Measurements from ENCODE around the gene TELO2.

TELO2 gene

DNA sequence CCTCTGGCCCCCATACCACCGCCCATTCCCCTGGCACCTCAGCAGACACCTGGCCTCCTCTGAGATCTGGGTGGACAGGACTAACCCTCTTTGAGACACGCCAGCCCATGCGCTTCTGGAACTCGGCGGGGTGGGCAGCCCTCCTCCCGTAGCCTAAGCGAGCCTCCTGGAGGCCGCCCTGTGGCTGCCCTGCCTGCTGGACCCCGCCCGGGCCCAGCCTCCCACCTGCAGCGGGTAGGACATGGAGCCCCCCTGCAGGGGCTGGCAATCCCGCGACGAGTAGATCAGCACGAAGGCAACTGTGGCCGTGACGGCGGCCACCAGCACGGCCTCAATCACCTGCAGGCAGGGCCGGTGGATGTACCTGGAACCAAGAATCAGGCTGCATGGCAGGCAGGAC is 40.6 kb upstream of the TELO2 start:
- Mint-ChIP-seq H3K4me3 (no peak overlapping the region), H3K36me3 (ENCODE audit: low read depth) (no peaks in the 10 kb centered on the region), H3K9me3 (no peaks in the 10 kb centered on the region), H3K27ac (no peak overlapping the region), H3K27me3 (ENCODE audit: low read depth) (no peaks in the 10 kb centered on the region), H3K4me1 (ENCODE audit: low read depth) (no peaks in the 10 kb centered on the region)
- DNase-seq (ENCODE audit: low spot score): no peak

DNA sequence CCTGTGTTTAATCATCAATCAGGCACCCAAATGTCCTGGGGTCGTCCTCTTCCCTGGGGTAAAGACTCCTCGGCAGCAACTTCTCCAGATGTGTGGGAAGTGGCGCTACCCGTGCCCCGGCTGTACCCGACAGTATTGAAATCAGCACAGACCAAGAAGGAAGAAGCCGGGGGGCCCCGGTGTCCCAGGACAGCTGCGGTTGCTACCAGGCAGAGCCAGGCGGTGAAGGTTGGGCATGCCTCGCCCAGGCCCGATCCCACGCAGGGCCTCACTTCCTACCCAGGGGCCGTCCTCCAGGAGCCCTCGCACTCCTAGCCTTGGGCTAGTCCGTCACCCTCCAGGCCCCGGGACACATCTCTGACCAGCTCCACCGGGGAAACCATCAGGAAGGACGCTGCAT is 39.8 kb upstream of the TELO2 start:
- Mint-ChIP-seq H3K27me3 (ENCODE audit: low read depth) (no peaks in the 10 kb centered on the region), H3K9me3 (no peaks in the 10 kb centered on the region), H3K36me3 (ENCODE audit: low read depth) (no peaks in the 10 kb centered on the region), H3K27ac (no peak overlapping the region), H3K4me3 (no peak overlapping the region), H3K4me1 (ENCODE audit: low read depth) (no peaks in the 10 kb centered on the region)
- no peak for DNase-seq (ENCODE audit: low spot score)

- Mint-ChIP-seq H3K4me1 (ENCODE audit: low read depth) (no peaks in the 10 kb centered on the region), H3K4me3 (no peak overlapping the region), H3K27me3 (ENCODE audit: low read depth) (no peaks in the 10 kb centered on the region), H3K36me3 (ENCODE audit: low read depth) (no peaks in the 10 kb centered on the region), H3K9me3 (no peaks in the 10 kb centered on the region), H3K27ac (no peak overlapping the region)
- DNase-seq (ENCODE audit: low spot score): no peak
Observed at GRCh38 chr16:1454561-1454960, 38.6 kb upstream of the TELO2 start.

DNA sequence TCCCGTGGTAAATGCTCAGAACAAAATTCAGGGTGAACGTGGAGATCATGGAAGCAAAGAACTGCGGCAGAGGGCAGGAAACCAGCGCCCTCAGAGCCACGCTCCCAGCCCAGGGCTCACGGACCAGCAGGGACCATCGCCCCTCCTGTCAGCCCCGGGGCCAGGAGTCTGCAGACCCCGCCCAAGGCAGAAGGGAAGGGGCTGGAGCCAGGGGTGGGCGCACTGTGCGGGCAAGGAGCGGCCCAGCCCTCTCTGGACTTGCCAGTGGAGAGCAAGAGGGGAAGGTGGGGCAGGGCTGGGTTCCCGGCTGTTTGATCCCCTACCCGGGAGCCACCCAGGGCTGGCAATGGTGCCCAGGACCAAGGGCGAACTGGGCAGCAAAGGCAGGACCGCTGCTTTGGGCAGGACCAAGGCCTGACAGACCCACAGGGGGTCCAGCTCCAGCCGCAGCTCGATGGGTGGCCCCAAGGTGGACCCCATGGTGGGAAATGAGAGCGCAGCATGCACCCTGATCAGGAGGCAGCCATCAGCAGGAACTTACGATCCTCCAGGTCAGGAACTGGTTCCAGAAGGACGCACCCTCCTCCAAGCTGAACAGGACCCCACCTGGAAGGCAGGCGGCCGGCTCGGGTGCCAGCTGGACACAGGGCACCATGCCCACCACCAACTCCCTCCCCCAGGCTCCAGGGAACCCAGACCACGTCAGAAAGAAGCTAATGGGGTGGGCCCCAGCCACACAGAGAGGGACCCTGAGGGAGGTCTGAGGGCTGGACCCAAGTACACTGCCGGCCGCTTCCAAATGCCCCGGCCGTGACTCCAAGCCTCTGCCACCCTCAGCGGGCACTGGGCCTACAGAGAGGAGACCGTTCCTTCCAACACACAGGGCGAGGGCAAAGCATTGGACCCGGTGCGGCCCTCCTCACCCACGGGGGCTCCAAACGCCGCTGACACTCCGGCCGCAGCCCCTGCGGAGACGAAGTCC is 37.7 kb upstream of the TELO2 start:
- H3K4me3 Mint-ChIP-seq: no peak overlapping the region
- no peaks in the 10 kb centered on the region for H3K27me3 Mint-ChIP-seq (ENCODE audit: low read depth)
- no peaks in the 10 kb centered on the region for H3K9me3 Mint-ChIP-seq
- H3K36me3 Mint-ChIP-seq (ENCODE audit: low read depth): no peaks in the 10 kb centered on the region
- H3K4me1 Mint-ChIP-seq (ENCODE audit: low read depth): no peaks in the 10 kb centered on the region
- DNase-seq (ENCODE audit: low spot score): no peak
- no peak overlapping the region for H3K27ac Mint-ChIP-seq

- no peak overlapping the region for H3K27ac Mint-ChIP-seq
Observed at GRCh38 chr16:1456951-1457350, 36.2 kb upstream of the TELO2 start.

DNA sequence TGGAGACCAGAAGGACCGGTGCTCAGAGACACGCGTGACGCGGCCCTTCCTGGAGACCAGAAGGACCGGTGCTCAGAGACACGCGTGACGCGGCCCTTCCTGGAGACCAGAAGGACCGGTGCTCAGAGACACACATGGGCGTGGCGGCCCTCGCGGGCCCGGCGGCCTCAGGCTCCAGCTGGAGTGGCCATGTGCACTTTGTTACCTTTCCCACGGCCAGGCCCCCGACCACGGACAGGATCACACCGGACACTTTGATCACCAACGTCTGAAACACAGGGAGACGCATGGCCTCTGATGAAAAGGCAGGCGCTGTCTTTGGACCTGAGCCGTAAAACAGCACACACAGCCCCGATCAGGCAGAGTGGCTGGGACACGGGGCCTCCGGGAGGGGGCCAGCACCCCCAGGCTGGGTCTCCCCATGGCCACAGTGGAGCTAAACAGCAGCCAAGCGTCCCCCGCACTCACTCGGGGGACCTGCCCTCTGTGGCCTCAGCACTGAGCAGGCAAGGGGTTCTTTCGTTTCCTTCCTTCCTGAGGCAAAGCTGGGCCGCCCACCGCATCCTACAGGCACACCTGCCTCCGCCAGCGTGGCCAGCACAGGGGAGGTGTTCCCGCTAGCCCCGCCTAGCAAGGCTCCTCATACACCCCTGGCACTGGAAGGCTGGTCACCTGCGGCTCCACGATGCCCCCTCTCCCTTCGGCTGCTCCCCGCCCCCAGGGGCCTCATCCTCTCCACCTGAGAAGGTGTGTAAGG is 35.5 kb upstream of the TELO2 start:
- no peaks in the 10 kb centered on the region for H3K4me1 Mint-ChIP-seq (ENCODE audit: low read depth)
- H3K4me3 Mint-ChIP-seq: no peak overlapping the region
- H3K36me3 Mint-ChIP-seq (ENCODE audit: low read depth): no peaks in the 10 kb centered on the region
- H3K27me3 Mint-ChIP-seq (ENCODE audit: low read depth): no peaks in the 10 kb centered on the region
- H3K9me3 Mint-ChIP-seq: no peaks in the 10 kb centered on the region
- no peak for DNase-seq (ENCODE audit: low spot score)
- no peak overlapping the region for H3K27ac Mint-ChIP-seq

More at GRCh38 chr16:1456951-1457350, 36.2 kb upstream of the TELO2 start:
- H3K4me3 Mint-ChIP-seq: no peak overlapping the region
- no peaks in the 10 kb centered on the region for H3K27me3 Mint-ChIP-seq (ENCODE audit: low read depth)
- H3K36me3 Mint-ChIP-seq (ENCODE audit: low read depth): no peaks in the 10 kb centered on the region
- no peak for DNase-seq (ENCODE audit: low spot score)
- H3K4me1 Mint-ChIP-seq (ENCODE audit: low read depth): no peaks in the 10 kb centered on the region
- no peaks in the 10 kb centered on the region for H3K9me3 Mint-ChIP-seq

GRCh38 chr16:1458336-1458976 is 34.7 kb upstream of the TELO2 start:
- Mint-ChIP-seq H3K4me1 (ENCODE audit: low read depth) (no peaks in the 10 kb centered on the region), H3K27ac (no peak overlapping the region), H3K36me3 (ENCODE audit: low read depth) (no peaks in the 10 kb centered on the region), H3K9me3 (no peaks in the 10 kb centered on the region), H3K4me3 (no peak overlapping the region), H3K27me3 (ENCODE audit: low read depth) (no peaks in the 10 kb centered on the region)
- peak; percentile 30 for DNase-seq (ENCODE audit: low spot score)

GRCh38 chr16:1458977-1459341 is 34.2 kb upstream of the TELO2 start:
- no peak for DNase-seq (ENCODE audit: low spot score)
- no peak overlapping the region for H3K4me3 Mint-ChIP-seq
- H3K4me1 Mint-ChIP-seq (ENCODE audit: low read depth): no peaks in the 10 kb centered on the region
- no peak overlapping the region for H3K27ac Mint-ChIP-seq
- no peaks in the 10 kb centered on the region for H3K9me3 Mint-ChIP-seq
- H3K36me3 Mint-ChIP-seq (ENCODE audit: low read depth): no peaks in the 10 kb centered on the region
- H3K27me3 Mint-ChIP-seq (ENCODE audit: low read depth): no peaks in the 10 kb centered on the region

GRCh38 chr16:1459967-1460366 is 33.2 kb upstream of the TELO2 start:
- DNase-seq (ENCODE audit: low spot score): no peak
- no peaks in the 10 kb centered on the region for H3K27me3 Mint-ChIP-seq (ENCODE audit: low read depth)
- no peaks in the 10 kb centered on the region for H3K9me3 Mint-ChIP-seq
- no peak overlapping the region for H3K27ac Mint-ChIP-seq
- no peaks in the 10 kb centered on the region for H3K36me3 Mint-ChIP-seq (ENCODE audit: low read depth)
- no peak overlapping the region for H3K4me3 Mint-ChIP-seq
- no peaks in the 10 kb centered on the region for H3K4me1 Mint-ChIP-seq (ENCODE audit: low read depth)

DNA sequence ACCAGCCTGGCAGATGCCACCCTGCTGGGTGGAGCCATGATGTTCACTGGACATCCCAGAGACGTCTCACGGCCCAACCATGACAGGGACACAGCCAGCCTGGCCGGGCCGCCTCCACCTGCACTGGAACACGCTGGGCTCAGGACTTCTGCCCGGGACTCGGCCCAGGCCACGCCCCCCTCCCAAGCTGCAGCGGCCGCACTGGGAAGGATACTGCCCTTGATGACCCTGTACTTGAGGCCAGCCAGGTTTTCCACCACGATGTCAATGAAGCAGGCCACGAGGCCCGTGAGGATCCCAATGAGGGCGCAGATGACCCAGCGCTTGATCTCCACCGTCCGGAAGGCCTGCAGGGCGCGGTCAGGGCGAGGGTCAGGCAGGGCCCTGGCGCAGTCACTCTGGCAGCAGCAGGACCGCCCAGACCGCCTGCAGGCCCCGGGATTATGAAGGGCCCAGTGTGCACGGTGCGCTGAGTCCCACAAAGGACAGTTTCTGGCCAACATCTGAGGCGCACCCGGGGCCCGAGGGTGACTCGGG is 32.5 kb upstream of the TELO2 start:
- Mint-ChIP-seq H3K36me3 (ENCODE audit: low read depth) (no peaks in the 10 kb centered on the region), H3K4me3 (no peak overlapping the region), H3K9me3 (no peaks in the 10 kb centered on the region), H3K4me1 (ENCODE audit: low read depth) (no peaks in the 10 kb centered on the region), H3K27me3 (ENCODE audit: low read depth) (no peaks in the 10 kb centered on the region), H3K27ac (no peak overlapping the region)
- DNase-seq (ENCODE audit: low spot score): no peak

DNA sequence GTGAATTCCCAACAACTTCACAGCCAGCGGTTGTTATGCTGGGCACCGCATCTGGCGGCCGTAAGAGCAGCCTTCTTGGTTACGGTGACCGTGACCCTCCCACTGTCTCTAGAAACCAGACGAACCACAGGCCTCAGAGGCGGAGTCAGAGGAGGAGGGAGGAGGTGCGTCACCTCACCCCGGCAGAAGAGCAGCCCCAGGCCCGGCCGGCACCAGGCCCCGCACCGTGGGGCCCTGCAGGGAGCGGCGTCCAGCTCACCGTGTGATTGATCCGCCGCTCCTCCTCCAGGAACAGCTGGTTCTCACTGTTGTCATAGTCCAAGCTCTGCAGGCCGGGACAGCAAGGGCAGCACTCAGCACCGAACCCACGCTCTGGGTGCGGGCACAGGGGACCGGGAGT is 32.0 kb upstream of the TELO2 start:
- H3K9me3 Mint-ChIP-seq: no peaks in the 10 kb centered on the region
- H3K27me3 Mint-ChIP-seq (ENCODE audit: low read depth): no peaks in the 10 kb centered on the region
- no peaks in the 10 kb centered on the region for H3K4me1 Mint-ChIP-seq (ENCODE audit: low read depth)
- DNase-seq (ENCODE audit: low spot score): no peak
- H3K4me3 Mint-ChIP-seq: no peak overlapping the region
- no peaks in the 10 kb centered on the region for H3K36me3 Mint-ChIP-seq (ENCODE audit: low read depth)
- no peak overlapping the region for H3K27ac Mint-ChIP-seq

- no peaks in the 10 kb centered on the region for H3K4me1 Mint-ChIP-seq (ENCODE audit: low read depth)
- DNase-seq (ENCODE audit: low spot score): no peak
- H3K27ac Mint-ChIP-seq: no peak overlapping the region
- H3K27me3 Mint-ChIP-seq (ENCODE audit: low read depth): no peaks in the 10 kb centered on the region
- no peaks in the 10 kb centered on the region for H3K9me3 Mint-ChIP-seq
- no peak overlapping the region for H3K4me3 Mint-ChIP-seq
- no peaks in the 10 kb centered on the region for H3K36me3 Mint-ChIP-seq (ENCODE audit: low read depth)
Observed at GRCh38 chr16:1464196-1464893, 28.8 kb upstream of the TELO2 start.

DNA sequence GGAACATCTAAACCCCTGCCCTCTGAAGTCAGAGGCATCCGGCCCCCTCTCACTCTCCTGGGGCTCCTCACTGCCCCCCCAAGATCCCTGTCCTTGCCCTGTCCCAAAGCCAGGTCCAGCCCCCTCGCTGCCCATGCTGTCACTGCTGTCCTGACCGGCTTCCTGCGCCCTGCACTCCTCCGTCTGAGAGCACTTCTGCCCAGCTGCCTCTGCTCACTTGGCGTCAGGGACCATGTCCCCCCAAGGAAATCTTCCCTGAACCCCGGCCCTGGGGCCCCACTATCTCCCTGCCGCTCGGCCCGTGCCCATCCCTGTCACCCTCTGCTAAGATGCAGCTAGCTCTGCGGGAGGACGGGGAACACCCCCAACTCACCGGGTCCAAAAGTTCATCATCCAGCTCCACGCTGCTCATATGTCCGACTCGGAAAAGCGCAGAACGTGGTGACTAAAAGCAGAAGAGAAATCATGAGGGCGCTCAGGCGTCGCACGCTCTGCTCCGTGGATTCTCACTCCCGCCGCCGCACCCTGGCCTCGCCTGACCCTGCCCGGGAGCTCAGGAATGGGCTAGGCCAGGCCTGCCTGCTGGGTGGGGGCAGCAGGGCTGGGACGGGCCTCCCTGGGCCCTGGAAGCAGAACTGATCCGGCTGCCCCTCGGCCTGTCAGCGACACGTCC is 28.1 kb upstream of the TELO2 start:
- Mint-ChIP-seq H3K27ac (no peak overlapping the region), H3K27me3 (ENCODE audit: low read depth) (no peaks in the 10 kb centered on the region)
- DNase-seq (ENCODE audit: low spot score): no peak

More for the DNA sequence above, 28.1 kb upstream of the TELO2 start:
- Mint-ChIP-seq H3K36me3 (ENCODE audit: low read depth) (no peaks in the 10 kb centered on the region), H3K4me3 (no peak overlapping the region), H3K4me1 (ENCODE audit: low read depth) (no peaks in the 10 kb centered on the region), H3K9me3 (no peaks in the 10 kb centered on the region)

Data from T-helper 2 cell treated with Interferon-gamma antibody and Interleukin-4, amounts not matched to agents 5 μg/mL and 100 μg/mL, for 36 hours (primary cell).